Activated CD4-positive, alpha-beta T cell treated with anti-CD3 and anti-CD28 coated beads for 4 hours (primary cell): ENCODE data around the gene TANC1.

Source experiments
- DNase-seq, 2 donors: peaks; one replicate each; pipeline ENCODE4 v3.0.0-alpha.2; 2020

Gene TANC1

DNA sequence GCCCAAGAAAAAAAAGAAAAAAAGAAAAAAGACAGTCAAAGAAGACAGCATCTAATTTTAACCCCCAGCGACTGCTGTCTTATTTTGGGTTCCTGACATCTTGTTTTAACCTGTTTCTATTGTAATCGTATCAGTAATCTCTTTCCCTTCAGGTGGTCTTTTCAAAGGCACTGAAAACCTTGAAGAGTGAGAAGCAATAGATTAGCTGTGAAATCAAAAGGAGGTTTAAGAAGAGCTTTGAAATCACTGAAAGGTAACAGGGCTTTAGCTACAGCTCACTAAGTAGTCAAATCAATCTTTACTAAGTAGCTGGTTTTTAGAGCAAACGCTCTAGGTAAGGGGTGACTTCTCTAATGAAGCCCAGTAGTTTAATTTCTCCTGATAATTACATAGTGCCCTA is 5.4 kb upstream of the TANC1 start:
- no peak for DNase-seq

DNA sequence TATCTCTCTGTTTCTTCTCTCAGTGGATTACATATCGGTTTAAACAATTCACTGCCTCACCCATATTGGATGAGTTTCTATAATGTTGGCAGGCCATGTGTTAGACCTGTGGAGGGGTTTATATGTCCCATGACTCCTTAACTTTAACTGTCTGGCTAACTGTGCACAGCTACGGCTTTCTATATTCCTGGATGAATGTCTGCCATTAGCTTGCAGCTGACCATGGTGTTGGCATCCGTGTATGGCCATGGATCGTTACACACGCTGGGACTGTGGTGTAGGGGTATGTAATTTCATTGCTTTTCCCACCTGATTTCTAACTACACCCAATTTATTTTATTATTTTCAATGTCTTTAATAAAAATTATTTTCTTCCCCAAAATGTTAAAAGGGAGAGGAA is 3.3 kb upstream of the TANC1 start:
- no peak for DNase-seq

DNA sequence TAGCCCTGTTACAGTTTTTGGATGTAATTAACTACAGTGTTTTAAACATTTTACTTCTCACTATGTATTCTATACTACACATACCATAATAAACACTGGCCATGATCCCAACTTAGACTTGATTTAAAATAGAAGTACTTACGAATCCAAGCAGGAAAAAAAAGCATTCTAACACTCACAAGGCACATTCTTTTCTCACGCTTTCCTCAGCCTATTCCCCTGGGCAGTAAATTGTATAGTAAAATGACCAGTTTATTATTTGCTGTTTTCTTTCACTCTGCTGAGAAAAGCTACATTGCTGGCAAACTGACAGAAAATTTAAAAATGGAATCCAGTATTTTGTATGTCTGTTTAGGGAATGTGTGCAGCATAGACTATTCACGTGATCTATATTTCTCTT is 2.8 kb upstream of the TANC1 start:
- no peak for DNase-seq

DNA sequence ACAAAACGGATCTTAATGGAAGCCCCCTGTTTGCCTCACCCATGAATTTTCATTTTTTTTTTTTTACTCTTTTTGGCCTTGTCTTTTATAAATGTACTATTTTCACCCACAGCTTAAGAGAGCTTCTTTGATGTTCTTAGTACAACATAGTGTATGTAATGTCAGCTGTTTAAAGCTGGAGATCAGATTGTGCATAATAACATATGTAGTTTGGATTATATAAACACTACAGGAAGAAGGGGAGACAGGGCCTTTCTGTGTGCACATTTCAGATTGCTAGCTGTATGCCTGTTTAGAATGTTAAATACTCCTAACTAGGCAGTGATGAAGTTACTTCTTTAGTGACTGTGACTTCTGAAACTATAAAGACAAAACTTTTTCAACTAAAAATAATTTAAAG is 2.1 kb upstream of the TANC1 start:
- no peak for DNase-seq

DNA sequence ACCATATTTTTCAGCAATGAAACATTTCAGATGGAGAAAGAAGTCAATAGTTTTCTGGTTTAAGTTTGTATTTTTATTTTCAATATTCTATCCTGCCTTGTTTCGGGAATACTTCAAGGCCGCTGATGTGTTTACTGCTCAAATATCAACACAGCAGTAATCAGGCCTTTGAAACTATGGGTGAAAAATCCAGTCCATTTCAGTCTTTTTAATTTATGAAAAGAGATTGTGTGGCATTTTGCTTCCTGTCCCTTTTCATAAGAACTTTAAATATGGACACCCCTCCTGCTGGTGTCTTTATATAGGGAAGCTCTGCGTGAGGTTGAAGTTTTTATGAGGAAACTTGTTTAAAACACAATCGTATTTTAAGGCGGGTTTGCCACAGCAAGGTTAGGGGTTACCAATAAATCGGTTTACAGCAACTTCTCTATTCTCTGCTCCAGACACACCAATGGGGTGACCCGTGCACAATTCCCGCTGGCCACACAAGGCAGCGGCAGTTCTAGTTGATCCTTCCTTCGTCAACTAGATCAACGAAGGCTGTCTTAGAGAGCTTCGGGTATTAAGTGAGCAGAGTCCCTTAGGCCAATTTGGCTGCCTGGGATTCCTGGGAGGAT is 1.2 kb upstream of the TANC1 start:
- no peak for DNase-seq

DNA sequence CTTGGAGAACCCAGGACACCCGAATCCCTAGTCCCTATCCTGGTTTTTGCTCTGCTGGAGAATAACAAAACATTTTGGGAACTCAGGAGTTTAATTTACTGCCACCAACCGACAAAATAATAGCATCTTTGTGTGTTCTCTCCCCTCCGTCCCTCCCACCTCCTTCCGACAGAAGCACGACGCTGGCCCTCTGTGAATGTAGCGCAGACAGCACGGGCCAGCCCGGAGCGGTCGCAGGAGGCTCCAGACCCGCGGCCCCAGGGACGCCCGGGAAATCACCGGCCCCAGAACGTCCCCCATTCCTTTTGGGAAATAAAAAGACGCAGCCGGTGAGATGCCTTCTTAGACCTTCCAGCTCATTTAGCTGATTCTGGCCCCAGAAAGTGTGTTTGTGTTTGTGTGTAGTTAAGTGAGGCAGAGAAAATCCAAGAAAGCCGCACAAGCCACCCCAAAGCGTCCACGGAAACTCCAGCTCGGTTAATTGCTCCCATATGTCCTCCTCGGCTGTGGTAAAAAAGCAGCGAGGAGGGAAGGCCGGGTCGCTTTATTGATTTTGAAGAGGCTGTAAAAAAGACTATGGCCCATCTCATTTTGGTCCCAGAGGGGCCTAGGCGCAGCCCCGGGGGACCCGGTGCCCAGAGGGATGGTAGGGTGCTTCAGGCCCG is 577 bp upstream of the TANC1 start:
- no peak for DNase-seq

DNA sequence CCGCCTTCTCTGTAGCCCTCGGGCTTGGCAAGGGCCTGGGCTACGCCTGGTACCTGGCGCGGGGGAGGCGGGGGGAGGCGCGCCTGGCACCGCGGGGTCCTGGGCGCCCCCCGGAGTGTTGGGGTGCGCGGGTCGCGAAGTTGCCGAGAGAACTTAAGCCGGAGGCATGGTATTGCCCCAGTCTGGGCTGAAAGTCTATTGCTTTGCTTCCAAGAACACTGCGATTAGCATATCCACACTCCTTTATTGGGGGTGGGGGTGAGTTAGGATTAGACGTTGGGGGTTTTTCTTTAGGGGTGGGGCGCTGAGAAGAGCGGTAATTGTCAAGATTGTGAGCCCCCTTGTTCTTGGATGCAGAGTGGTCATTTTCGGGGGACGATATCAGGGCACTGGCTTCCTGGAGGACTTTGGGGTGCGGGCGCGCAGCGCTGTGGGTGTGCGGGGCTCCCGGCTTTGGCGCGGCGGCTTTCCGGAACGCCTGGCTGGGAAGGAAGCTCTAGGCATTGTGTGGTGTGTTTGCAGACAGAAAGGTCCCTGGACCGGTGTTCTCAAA is 798 bp downstream of the TANC1 start:
- no peak for DNase-seq

DNA sequence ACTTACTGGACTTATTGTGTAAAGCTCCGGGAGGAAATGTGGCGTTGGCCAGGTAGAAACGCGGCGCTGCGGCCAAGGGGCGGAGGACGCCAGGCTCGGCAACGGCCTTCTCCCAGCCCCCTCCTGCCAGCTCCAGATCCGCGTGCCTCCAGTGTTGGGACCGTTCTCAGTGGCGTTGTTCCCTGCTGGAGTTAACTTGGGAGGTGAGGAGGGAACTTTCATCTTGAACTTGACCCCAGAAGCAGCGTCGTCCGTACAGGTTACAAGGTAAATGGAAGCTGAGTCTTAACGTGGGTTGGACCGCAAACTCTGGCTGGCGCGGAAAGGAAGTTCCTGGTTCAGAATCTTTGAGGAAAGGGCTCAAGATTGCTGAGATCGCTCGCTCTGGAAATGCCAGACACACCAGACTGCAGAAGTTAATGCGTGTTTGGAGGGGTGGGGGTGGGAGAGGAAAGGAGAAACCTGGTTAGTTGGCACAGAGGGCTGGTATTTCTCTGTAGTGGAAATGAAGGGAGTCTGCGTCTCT is 1.3 kb downstream of the TANC1 start:
- DNase-seq, result no peak

DNA sequence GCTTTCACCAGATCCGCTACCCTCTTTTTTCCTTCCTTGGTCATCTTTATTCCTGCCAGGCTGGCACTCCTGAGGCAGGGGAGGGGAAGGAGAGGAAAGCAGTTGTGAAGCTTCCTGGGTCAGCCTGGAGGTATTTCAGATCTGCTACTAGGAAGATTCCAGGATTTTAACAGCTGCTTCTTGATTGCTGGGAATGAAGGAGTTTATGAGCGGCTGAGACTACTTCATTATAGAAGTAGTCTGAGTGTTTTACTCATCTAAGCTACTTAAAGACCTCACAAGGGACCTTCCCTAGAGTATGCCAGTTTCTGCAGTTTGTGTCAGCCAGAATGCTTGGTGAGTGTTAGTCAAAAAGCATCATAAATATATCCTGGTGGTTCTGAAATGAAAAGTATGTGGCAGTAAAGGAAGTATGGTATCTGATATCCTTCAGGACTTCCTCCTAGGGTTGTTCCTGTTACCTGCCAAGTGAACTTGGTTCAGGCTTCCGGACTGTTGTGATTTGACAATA is 1.9 kb downstream of the TANC1 start:
- DNase-seq, result no peak

DNA sequence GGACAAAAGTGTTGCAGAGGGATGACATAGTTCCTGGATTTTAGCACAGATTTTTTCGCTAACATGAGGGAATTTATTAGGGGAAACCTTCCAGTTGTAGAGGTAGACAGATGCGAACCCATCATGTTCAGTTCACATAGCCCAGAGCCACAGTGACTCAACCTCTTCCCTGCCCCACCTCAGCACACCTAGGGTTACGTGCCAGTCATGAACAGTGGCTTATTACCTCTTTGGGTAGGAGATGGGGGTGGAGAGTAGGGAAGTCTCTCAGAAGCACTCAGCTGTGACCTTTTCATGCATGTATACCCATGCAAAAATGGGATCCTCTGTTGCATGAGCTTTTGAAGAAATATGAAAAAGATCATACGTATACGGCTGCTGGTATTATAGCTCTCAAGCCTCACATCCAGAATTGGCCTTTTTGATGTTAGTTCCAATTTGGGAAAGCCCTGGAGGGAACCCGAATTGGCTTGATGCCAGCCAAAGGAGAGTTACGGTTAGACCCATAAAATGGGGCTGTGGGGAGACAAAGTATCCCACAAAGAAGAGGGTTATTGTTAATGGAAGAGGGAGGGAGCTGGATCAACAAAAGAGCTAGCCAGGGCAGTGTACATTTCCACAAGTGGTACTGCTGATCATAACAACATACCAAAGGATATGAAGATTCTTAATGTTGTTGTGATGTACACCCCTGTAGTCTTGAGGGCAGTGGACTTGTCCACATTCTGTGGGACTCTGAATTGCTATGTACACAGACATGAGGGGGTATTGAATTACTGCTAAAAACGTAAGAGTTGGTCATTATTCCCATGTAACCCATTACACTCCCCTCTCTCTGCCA is 4.9 kb downstream of the TANC1 start:
- DNase-seq, result no peak

DNA sequence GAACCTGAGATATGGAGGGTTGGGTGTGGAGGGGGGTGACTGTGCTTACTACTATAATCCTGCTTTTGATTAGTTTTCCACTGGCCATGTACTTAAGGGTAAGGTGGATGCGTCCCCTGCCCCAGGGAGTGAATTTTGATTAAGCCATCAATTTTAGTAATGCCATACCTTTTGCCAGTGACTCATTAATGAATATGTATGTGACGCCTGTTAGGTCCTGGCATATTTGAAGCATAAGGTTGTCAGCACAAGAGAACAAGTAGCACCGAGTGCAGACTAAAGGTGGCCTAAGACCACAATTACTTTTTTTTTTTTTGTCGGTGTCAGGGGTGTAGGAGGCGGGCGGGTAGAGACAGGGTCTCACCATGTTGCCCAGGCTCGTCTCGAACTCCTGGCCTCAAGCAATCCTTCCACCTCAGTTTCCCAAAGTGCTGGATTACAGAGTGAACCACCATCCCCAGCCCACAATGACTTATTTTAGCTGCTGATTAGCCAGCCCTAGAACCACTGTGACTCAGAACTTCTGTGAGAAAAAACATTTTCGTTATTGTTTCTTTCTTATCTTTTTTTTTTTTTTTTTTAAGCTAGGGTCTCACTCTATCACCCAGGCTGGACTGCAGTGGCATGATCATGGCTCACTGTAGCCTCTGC is 7.0 kb downstream of the TANC1 start:
- no peak for DNase-seq

DNA sequence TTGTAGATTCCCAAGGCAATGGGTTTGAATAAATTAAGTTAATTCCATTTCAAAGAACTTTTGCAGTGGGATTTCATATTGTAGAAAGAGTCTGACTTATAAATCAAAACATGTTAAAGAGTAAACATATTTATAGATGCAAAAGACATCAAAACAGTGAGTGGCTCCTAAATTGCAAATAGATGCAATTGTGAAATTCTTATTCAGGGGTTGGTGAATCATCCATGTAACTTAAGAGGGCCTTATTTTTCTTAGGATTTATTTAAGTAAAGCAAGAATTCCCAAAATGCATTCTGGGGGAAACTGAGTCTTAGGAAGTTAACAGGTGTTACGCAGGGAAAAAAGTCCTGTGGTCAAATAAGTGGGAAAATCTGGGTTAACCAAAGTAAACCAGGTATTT is 11.3 kb downstream of the TANC1 start:
- DNase-seq, result no peak

DNA sequence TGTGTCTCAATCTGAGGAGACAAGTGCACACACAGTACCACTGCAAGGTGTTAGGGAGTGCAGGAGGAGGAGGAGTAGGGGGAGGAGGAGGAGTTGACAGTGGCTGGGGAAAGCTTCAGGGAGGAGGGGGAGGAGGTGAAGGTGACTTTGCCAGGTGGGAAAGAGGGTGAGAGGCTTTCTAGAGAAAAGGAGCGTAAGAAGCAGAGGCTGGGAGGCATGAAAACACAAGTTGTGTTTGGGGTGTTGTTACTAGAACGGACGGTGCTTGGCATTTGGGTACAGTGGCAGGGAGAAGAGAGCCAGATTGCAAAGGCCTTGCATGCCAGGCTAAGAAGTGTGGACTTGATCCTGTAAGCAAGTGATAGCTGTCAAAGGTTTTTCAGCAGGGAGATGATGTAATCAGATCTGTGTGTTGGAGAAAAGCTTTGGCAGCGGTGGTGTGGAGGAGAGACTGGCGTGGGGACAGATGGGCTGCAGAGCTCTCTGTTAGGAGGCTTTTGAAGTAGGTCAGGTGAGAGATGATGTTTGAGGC is 16.2 kb downstream of the TANC1 start:
- no peak for DNase-seq

DNA sequence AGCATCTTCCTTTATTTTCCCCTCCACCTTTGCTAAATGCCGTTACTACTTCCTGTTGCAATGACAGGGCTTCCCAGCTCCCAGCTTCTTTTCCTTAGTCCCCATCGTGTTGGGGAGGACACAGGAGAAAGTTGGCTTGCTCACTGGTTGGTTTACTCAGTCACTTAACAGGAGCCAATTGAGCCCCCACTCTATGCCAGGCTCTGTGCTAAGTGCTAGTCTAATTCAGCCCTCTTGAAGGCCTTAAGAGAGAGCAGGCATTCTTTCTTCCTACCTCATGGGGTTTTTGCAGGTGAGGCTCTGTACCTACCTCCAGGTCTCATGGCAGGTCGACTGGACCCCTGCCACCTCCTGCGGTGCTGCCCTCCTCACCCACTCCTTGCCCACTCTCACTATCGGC is 20.1 kb downstream of the TANC1 start:
- DNase-seq, result no peak

DNA sequence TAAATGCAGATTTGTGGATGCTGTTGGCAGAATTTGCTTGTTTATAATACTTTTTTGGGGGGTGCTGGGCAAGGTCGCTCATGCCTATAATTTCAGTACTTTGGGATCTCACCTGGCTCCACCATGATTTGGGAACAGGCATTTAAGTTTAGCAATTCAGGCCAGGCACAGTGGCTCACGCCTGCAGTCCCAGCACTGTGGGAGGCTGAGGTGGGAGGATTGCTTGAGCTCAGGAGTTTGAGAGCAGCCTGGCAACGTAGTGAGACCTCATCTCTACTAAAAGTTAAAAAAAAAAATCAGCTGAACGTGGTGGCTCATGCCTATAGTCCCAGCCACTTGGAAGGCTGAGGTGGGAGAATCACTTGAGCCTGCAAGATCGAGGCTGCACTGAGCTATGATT is 20.7 kb downstream of the TANC1 start:
- no peak for DNase-seq

DNA sequence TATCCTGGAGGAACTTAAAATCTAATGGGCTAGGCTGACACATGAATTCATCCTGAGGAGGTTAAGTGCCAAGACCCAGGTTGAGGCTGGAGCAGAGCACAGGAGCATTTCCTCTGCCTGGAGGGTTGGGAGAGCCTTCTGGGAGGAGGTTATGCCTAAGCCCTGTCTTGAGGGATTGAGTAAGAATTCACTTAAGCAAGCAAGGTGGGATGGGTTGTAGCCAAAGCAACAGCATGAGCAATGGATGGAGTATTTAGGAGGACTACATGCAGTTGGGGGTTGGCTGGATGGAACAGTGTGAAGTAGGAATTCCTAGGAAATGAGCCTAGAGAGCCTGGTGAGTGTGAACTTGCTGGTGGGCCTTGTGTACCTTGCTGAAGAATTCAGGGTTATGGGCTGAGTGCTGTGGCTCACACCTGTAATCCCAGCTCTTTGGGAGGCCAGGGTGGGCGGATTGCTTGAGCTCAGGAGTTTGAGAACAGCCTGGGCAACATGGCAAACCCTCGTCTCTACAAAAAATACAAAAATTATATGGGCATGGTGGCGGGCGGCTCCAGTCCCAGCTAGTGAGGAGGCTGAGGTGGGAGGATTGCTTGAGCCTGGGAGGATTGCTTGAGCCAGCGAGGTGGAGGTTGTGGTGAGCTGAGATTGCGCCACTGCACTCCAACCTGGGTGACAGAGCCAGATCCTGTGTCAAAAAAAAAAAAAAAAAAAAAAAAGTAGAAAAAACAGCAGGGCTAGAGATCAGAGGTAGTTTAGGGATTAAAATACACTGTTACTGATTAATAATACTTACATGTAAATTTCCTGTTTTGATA is 22.2 kb downstream of the TANC1 start:
- DNase-seq, result no peak

DNA sequence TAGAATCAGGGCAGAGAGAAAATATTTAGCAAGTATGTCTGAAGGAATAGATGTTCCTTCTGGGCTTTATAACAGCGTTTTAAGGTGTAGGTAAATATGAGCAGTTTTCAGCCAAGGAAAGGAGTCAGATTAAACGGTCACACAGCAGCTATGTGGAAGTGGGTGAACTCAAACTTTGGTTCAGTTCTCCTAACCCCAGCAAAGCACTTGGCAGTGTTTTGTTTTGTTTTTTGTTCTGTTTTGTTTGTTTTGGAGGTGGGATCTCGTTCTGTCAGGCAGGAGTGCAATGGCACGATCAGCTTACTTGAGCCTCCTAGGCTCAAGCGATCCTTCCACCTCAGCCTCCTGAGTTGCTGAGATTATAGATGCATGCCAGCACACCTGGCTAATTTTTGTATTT is 24.6 kb downstream of the TANC1 start:
- DNase-seq, result no peak

DNA sequence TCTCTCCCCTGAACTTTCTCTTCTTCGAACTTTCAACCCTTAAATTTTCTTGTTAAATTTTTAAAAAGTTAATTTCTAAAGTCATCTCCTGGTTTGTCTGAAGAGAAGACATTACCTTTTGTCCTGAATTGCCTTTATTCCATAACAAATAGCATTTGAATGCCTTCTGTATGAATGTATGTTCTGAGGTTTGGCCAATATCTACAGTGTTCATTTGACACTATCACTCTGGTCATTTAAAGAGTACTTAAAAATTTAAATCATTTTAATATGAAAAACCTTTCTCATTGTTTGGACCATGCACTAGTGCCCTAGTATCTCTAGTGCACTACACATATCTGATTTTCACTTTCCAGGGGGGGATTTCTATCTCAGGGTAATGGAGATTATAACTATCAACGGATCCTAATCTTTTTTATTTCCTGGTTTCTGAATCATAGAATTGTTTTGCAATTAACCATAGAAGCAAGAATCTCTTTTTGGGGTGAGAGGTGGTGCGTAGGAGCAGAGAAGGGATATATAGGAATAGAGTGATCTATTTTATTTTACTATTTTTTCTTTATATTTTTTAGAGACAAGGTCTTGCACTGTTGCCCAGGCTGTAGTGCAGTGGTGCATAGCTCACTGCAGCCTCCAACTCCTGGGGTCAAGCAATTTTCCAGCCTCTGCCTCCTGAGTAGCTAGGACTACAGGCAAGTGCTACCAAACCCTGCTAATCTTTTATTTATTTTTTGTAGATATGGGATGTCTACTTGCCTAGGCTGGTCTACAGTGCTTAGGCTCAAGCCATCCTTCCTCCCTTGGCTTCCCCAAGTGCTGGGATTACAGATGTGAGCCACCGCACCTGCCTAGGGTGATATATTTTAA is 25.5 kb downstream of the TANC1 start:
- no peak for DNase-seq

DNA sequence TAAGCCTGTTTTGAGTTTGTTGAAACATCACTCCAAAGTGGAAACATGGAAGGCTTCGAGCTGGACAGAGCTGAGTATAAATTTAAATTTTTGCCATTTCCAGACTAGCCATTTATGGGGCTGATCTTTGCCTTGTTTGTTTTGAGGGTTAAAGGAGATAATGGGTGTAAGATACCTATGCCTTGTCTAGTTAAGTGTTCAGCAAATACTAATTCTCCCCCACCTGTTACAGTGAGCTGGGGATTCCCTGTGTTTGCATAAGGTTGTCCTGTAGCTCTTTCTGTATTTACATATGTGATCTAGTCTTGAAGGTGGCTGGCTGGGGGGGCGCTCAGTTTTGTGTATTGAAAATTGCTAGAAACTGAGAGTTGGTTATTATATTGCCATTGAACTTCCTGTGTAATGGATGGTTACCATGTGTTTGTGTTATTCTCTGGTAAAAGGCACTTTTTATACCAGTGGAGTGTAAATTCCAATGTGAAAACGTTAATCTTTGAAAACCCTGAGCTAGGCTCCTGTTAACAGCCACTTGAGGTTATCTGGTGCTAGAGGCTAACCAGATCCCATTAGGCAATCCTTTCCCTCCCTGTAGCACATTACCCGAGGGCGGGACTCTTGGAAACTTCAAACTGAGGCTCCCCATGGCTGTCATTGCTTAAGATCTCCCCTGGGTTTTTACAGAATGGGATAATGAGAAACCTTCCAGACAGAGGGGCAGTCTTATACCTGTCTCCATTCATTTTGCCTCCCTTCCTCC is 26.7 kb downstream of the TANC1 start:
- no peak for DNase-seq

DNA sequence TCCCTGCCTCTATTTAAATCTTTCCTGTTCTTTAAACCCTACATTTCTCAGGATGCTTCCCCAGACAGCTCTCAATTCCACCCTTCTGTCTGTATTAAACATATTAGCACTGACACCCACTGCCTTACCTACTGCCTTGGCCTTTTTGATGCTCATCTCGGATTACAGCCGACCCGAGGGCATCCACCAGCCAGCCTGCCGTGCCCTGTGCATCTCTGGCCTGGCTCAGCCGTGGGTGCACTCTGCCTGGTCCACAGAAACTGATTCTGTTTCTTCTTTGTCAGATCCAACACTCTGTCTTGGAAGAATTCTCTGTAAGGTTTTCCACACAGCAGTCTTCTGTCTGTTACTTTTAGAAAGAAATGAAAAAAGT is 27.2 kb downstream of the TANC1 start:
- no peak for DNase-seq
